Panc1 (cell line): ENCODE results near the gene ERF. TPM values are rescaled to one million over a fixed set of nuclear protein-coding genes. Genes with fewer than 3 reads are reported as not detected.

ENCODE experiments used
- ATAC-seq: fragments of 200-7000 bp; cut with Tn5 transposase; 2 replicates; pipeline ENCODE4 v1.9.1; 2020; ENCODE audit warnings: mild to moderate bottlenecking, moderate library complexity
- BruUV-seq: library from RNA; stranded (reverse); fragments of 400-500 nt; replicated peaks from 2 replicates; lab custom pipeline; 2021; lab: Mats Ljungman, UMichigan
- CTCF ChIA-PET: fragments of 300-600 bp; sonication (Branson Sonifier 250); formaldehyde crosslinking; loops from one replicate; lab custom pipeline; 2022; ENCODE audit warnings: antibody characterized with exemption; lab: Charles Lee
- POLR2A ChIA-PET: fragments of 300-600 bp; sonication (Branson Sonifier 250); formaldehyde crosslinking; loops from one replicate; lab custom pipeline; 2022; ENCODE audit warnings: antibody characterized with exemption; lab: Charles Lee
- DNase-seq: peaks from one replicate; pipeline ENCODE4 v3.0.0-alpha.2; 2010; ENCODE audit warnings: low read depth, low spot score
- H3K27ac ChIP-seq: 2 replicates; pipeline ENCODE4 v1.5.1; 2011; ENCODE audit warnings: mild to moderate bottlenecking, low read length, inconsistent platforms
- H3K27me3 ChIP-seq: fragments of 200-500 bp; sonication (Bioruptor generic); 2 replicates; pipeline ENCODE4 v1.6.0; 2014; ENCODE audit warnings: low read length, inconsistent platforms; ENCODE audit not compliant: control insufficient read depth, insufficient read depth
- H3K36me3 ChIP-seq: fragments of 200-500 bp; sonication (Bioruptor generic); 2 replicates; pipeline ENCODE4 v1.5.1; 2014; ENCODE audit warnings: inconsistent platforms, mild to moderate bottlenecking, low read length, moderate library complexity; ENCODE audit not compliant: control insufficient read depth, insufficient read depth
- H3K4me1 ChIP-seq: 2 replicates; pipeline ENCODE4 v1.5.1; 2011; ENCODE audit warnings: inconsistent platforms, mild to moderate bottlenecking, low read length, moderate library complexity; ENCODE audit not compliant: control insufficient read depth, insufficient read depth
- H3K4me3 ChIP-seq, 2 experiments: 2 replicates each; pipeline ENCODE4 v1.5.1; 2011 to 2012; ENCODE audit warnings: low read depth in 2 of 2, low read length in 2 of 2, mild to moderate bottlenecking in 2 of 2, inconsistent platforms in 1 of 2, moderate library complexity in 1 of 2
- H3K9me3 ChIP-seq: fragments of 200-500 bp; sonication (Bioruptor generic); 2 replicates; pipeline ENCODE4 v1.5.1; 2014; ENCODE audit warnings: low read depth, mild to moderate bottlenecking, inconsistent platforms, low read length, moderate library complexity; ENCODE audit not compliant: control insufficient read depth, insufficient read depth
- CTCF ChIP-seq: fragments of 450-650 bp; IDR thresholded peaks from 2 replicates; pipeline ENCODE4 v1.5.1; 2017; ENCODE audit warnings: mild to moderate bottlenecking
- POLR2AphosphoS5 ChIP-seq: IDR thresholded peaks from 2 replicates; pipeline ENCODE4 v1.6.1; 2012; ENCODE audit warnings: mild to moderate bottlenecking, low read depth, low read length, moderate library complexity
- REST ChIP-seq, 2 experiments: IDR thresholded peaks; 2 replicates each; pipeline ENCODE4 v1.6.1; 2011 to 2012; ENCODE audit warnings: low read depth in 2 of 2, control low read depth in 1 of 2, low read length in 1 of 2, mild to moderate bottlenecking in 1 of 2, moderate library complexity in 1 of 2; ENCODE audit not compliant: insufficient read depth in 1 of 2
- SIN3A ChIP-seq: IDR thresholded peaks from 2 replicates; pipeline ENCODE4 v1.6.1; 2012; ENCODE audit warnings: low read depth, mild to moderate bottlenecking, low read length, moderate library complexity, borderline replicate concordance; ENCODE audit not compliant: insufficient read depth
- TCF7L2 ChIP-seq: IDR thresholded peaks from 2 replicates; pipeline ENCODE4 v1.6.1; 2011; ENCODE audit warnings: mild to moderate bottlenecking, low read depth, low read length, inconsistent platforms
- in situ Hi-C: cut with HindIII; loops from 2 replicates; pipeline ENCODE4 v1.10.0; 2016; ENCODE audit warnings: low sequenced_read_pairs, low pct_unique_long_range_greater_than_20kb
- intact Hi-C: fragments of 100-400 bp; cut with micrococcal nuclease; formaldehyde crosslinking; loops from one replicate; pipeline ENCODE4 v1.10.0; 2022; ENCODE audit not compliant: unreplicated experiment
- total RNA-seq: library from RNA; stranded (reverse); gene quantifications from one replicate; pipeline ENCODE4 v1.2.1, GENCODE V29; 2021; ENCODE audit not compliant: unreplicated experiment

ERF gene
- total RNA-seq, 1 experiment from 2014 or later, result 85.7 TPM

GRCh38 chr19:42271861-42272534 lies 17.1 kb upstream of the ERF start:
- Histone ChIP-seq H3K4me1 (peaks cover 11% of the 10 kb centered on the region), H3K27ac (no peak overlapping the region), H3K9me3 (no peaks in the 10 kb centered on the region), H3K27me3 (no peaks in the 10 kb centered on the region), H3K36me3 (no peaks in the 10 kb centered on the region), H3K4me3 (no peak overlapping the region)
- no peak for ATAC-seq
- ChIA-PET POLR2A (no interaction called here), CTCF (no interaction called here)
- in situ Hi-C loops (no loop called here), intact Hi-C loops (no loop called here)
- no peak for DNase-seq
- no TSS peak for BruUV-seq
- TF ChIP-seq REST (IDR thresholded peaks at IDR 0.05; ENCODE audit: insufficient read depth in 1 of 2, low read depth in 2 of 2, low read length in 1 of 2), result no peak
- TF ChIP-seq SIN3A, result no peak
- no peak for TF ChIP-seq POLR2AphosphoS5
- no peak for TF ChIP-seq CTCF
- no peak for TF ChIP-seq TCF7L2

DNA sequence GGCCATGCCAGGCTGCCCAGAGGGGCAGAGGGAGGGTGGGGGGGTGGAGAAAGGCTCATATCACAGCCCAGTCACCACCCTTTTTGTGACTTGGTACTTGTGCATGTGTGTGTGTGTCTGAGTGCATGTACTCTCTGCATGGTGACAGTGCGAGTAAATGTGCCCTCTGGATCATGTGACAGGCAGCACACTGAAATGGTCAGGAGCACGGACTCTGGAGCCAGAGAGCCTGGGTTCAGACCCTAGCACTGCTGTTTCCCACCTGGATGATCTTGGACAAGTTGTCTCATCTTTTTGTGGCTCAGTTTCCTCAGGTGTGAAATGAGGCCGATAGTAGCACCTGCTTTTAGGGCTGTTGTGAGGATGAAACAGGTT lies 16.1 kb upstream of the ERF start:
- CTCF ChIA-PET, result no interaction called here

More for the DNA sequence above, 16.1 kb upstream of the ERF start:
- no peak overlapping the region for H3K27ac ChIP-seq
- TF ChIP-seq TCF7L2 (no peak), SIN3A (no peak), REST (IDR thresholded peaks at IDR 0.05; ENCODE audit: insufficient read depth in 1 of 2, low read depth in 2 of 2, low read length in 1 of 2) (no peak), POLR2AphosphoS5 (no peak), CTCF (no peak)
- peaks cover 11% of the 10 kb centered on the region for H3K4me1 ChIP-seq
- in situ Hi-C loops, result no loop called here
- ATAC-seq (no peak), DNase-seq (no peak)
- no peaks in the 10 kb centered on the region for H3K27me3 ChIP-seq
- POLR2A ChIA-PET, result interaction anchor here (0.5 kb wide), 1 partner anchor 1265 kb away, joined by 4 read pairs; no protein-coding TSS in a partner anchor
- no peaks in the 10 kb centered on the region for H3K9me3 ChIP-seq
- intact Hi-C loops, result no loop called here
- no peaks in the 10 kb centered on the region for H3K36me3 ChIP-seq
- BruUV-seq, result no TSS peak
- no peak overlapping the region; a peak in 1 of 4 replicates for H3K4me3 ChIP-seq
